GM19452 (cell line): ENCODE results near the gene TNPO3.
A peak's percentile ranks its signal among the peaks of the same experiment; 100 is the strongest.

Experiments used
- ATAC-seq: cut with Tn5 transposase; IDR thresholded peaks from one replicate; pipeline ENCODE4 v1.9.1; 2021; ENCODE audit not compliant: unreplicated experiment

The TNPO3 gene

DNA sequence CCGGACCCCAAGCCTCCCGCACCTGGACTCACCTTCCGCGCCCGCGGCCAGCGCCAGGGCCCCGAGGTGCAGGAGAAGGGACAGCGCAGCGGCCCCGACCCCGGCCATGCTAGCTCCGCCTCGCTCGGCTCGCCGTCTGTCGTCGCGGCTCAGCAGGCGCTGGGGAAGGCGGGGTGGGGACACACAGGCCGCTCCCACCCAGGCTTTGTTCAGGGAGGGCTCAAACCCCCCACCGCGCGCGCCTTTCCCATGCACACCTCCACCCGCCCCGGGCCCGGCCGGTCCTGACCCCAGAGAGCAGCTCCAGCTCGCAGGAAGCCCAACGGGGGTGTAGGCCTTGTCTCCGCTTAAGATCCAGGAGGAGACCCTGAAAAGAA, 144.4 kb downstream of the TNPO3 start, which contains the start of gene KCP:
Gene KCP, minus strand, starts transcription at position 141 of the 377 bp plus-strand sequence. Its CDS starts 33 bp downstream, at position 108.
- ATAC-seq: no peak

DNA sequence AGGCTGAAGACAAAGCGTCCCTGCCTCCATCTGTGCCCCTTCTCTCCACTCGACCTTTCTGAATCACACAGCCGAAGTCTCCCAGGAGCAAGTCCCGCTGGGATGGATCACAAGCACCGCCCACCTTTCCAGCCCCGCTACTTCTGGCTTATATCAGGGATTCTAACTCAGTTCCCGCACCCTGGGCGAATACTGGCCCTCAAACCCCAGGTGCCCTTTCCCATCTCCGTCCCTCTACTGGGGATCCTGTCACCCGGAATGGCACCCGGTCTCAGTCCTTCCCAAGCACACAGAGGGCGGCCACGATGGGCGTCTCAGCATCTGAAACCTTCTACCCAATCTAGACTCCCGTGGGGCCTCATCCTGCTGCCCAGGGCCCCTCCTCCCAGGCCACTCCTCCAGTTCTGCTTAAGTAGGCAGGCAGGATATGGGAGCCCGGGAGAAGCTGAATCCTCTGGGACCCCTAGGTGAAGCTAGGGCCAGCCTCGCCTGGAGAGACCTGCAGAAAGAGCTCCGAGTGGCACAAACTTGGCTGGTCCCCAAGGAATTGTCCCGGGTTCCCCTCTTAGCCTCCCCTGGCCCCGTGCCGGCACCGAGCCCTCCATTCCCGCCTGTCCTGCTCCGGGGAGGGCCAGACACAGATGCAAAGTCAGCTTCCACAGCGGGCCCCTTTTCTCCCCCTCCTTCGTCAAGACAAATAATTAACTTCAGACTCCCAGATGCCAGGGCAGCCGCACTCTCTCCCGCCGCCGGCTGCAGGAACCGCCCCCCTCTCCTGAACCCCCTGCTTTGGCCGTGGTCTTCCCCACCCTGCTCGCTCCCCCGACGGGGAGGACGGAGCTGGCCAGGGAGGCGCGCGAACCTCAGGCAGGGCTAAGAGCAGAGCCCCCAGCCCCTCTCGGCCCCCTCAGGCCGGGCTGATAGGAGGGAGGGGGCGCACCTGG, 145.0 kb downstream of the TNPO3 start:
- no peak for ATAC-seq

DNA sequence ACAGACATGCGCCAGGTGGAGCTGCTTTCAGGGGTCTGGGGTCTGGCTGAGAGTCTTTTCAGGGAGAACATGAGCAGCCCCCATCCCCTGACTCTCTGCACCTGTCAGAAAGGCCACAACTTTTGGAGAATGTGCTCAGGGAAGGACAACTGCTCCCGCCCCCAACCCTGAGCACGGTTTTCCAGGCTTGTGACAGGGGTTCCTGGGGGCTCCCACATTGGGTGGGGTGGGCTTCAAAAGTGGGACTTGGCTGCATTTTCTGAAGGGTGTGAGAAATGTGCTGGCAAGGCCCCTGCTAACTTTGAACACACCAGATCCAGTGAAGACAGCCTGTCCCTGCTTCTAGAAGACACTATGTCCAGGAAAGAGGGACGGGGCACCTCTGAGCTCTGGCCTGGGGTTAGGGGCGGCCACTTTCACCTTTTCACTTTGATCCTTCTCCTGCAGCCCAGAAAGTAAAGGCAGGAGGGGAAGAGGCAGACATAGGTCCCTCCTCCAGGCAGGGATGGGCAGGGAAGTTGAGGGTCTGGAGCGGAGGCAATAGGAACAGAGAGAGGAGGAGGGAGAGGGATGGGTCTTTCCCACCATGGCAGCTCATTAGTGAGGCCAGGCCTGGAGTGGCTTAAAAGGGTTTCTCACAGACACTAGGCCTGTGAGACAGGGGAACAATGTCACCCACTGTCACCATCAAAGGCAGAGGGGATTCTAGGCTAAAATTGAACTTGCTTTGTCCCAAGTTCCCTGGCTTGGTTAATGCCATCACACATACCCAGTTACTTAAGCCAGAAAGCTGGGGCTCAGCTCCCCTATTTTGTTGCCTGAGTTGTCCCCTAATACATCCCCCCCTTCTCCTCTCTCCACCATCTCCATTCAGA, 145.9 kb downstream of the TNPO3 start:
- ATAC-seq: no peak

DNA sequence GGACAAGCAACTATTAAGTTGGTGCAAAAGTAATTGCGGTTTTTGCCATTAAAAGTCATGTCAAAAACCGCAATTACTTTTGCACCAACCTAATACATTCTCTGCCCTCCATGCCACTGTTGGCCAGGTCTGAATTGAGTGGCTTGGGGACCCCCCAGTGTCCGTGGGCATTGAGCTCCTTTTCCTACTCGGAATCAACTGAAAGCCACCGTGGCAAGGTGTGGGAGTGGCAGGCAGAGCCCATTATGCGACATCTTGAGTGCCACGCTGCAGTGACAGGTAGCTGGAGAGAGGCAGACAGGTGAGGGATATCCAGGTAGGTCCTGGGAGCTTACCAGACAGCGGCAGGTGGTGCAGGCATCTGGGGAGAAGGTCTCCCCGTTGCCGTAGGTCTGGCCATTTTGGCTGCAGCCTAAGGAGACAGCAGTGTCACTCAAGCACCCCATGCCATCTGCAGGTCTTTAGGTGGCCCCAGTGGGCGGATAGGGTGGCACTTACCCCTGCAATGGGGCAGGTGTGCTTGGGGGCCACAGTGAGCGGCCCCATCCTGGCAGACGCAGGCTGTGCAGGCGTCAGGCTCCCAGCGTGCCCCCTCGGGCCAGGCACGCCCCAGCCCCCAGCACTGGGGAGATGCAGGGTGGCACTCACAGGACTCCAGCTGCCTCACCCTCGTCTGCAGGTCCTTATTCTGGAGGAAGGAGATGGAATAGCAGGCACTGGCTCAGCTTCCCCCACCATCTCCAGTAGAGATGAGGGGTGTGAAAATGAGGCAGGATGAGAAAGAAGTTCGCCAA, 147.9 kb downstream of the TNPO3 start:
- ATAC-seq: no peak

DNA sequence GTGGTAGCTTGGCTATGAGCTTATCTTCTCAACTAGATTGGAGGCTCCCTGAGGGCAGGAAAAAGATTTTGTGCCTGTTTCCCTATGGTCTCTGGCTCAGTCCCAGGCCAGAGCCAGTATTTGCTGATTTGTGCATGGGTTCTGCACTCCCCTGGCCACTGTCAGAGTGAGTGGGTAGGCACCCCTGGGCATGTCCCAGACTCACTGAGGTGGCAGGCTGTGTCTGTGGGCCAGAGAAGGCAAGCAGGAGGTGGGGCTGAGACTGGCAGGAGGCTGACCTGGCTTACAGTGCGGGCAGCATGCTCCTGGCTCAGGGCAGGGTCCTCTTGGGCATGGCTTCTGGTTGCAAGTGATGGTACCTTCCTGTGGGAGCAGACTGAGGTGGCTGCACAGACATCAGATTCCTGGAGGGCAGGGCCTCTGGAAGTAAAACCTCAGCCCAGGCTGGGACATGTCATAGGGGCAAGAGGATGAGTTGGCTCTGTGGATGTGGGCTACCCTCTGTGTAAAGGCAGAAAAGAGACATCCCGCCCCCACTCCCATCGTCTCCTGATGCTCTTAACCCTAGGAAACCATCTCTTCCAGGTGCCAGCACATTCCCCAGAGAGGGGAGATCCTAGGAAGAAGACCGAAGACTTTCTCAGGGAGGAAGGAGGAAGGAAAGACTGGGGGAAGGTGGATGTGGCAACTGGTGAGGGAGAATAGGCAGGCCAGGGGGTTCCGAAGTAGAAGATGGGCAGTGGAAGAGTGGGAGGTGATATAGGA, 148.7 kb downstream of the TNPO3 start:
- ATAC-seq: no peak

DNA sequence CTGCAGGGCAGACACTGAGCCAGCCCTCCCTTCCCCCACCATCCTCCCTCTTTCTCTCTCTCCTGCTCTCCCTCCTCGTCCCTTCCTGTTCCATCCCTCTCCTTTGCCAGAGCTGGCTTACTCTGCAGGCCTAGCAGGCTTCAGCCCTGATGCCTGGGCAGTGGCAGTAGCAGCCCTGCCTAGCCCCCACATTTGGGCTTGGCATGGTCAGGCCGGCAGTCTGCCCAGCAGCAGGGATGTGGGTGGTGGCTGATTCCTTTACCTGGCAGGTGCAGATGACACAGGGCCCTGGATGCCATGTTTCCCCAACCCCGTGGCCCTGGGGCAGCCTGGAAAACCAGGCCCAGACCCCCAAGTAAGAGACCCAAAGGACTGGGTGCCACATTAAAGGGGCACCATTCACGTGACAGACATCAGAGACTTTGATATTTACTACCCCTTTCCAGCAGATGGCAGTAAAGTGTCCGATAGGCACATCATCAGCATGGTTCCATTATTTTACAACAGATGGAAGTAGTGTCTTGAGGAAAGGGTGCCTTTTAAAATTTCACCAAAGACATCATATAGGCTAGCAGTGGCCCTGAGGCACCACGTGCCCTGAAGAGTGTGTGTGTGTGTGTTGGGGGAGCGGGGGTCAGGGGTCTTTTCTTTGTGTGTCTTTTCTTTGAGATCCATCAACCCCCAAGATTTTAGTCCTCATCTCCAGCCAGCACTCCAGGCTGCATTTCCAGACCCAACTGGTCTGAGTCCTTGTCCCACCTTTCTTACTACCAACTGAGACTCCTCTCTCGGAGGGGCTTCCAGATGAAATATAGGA, 150.3 kb downstream of the TNPO3 start:
- peak; percentile 59 for ATAC-seq
